ENCODE data around the gene SYVN1. TPM values are rescaled to one million over a fixed set of nuclear protein-coding genes. Genes with fewer than 3 reads are reported as not detected.
A peak's percentile ranks its signal among the peaks of the same experiment; 100 is the strongest.

Gene SYVN1
- total RNA-seq, 4 donors from 2014 or later, result 28.8 to 103 (median 69.7) TPM

DNA sequence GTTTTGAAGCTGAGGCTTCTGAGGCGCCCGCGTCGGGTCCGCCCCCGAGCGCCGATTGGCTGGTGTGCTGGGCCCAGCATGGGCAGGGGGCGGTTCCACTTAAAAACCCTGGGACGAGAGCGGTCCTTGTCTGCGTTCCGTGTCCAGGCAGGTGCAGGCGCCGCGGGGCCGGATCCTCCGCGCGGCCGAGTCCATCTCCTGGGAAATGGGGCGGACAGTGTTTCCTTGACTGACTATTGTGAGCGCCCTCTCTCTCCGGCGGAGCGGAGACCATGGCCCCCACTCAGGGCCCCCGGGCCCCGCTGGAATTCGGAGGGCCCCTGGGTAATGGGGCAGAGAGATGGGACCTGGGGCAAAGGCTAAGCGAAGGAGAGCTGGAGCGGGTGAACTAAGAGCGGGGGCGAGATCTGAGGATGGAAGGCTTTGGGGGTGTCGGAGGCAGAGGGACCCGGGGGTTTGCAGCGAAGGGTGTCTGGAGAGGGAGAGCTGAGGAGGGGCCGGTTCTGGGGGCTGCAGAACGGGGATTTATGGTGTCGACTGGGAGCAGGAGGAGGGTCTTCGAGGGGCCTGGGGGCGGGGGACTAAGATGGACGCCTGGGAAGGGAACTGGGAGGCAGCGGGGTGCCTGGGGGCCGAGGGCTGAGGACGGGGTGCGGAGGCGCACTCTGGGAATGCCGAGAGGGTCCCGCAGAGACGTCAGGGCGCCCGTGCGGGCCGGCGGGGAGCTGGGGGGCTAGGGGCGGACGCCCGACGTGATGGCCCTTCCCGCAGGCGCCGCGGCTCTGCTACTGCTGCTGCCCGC is 22.4 kb downstream of the SYVN1 start, which contains the start of gene TM7SF2:
Gene TM7SF2, plus strand, starts transcription at position 129 of the 802 bp plus-strand sequence. Its CDS starts 144 bp downstream, at position 273.
- peak; percentile 45 to 94 for TF ChIP-seq POLR2A (IDR thresholded peaks at IDR 0.05)
- TF ChIP-seq, protein P1, sequence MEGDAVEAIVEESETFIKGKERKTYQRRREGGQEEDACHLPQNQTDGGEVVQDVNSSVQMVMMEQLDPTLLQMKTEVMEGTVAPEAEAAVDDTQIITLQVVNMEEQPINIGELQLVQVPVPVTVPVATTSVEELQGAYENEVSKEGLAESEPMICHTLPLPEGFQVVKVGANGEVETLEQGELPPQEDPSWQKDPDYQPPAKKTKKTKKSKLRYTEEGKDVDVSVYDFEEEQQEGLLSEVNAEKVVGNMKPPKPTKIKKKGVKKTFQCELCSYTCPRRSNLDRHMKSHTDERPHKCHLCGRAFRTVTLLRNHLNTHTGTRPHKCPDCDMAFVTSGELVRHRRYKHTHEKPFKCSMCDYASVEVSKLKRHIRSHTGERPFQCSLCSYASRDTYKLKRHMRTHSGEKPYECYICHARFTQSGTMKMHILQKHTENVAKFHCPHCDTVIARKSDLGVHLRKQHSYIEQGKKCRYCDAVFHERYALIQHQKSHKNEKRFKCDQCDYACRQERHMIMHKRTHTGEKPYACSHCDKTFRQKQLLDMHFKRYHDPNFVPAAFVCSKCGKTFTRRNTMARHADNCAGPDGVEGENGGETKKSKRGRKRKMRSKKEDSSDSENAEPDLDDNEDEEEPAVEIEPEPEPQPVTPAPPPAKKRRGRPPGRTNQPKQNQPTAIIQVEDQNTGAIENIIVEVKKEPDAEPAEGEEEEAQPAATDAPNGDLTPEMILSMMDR (IDR thresholded peaks at IDR 0.05), result no peak
- Histone ChIP-seq H3K4me3 (replicated peaks in 1 of 3) (peak within 1 kb of the TSS in 2 of 3 donors; percentile 24 to 45), H3K4me1 (peaks cover 37 to 43% of the 10 kb centered on the region in 2 donors), H3K27ac (peak within 1 kb of the TSS; percentile 39 to 74 (median 62)), H3K36me3 (peaks cover 14 to 22% of the 10 kb centered on the region in 2 donors), H3K9me3 (no peaks in the 10 kb centered on the region), H3K27me3 (no peaks in the 10 kb centered on the region)
- WGBS, 2 donors, result 1 to 2% methylated on average over 13 to 17 of the region's 64 CpGs
- DNase-seq, result peak; percentile 99
- intact Hi-C loops (cut with DNase I), result loop anchor here (5.0 to 10.0 kb wide), 3 partner anchors 70 to 197 kb away; partner anchors contain the start of genes ARL2, ATG2A and CAPN1

DNA sequence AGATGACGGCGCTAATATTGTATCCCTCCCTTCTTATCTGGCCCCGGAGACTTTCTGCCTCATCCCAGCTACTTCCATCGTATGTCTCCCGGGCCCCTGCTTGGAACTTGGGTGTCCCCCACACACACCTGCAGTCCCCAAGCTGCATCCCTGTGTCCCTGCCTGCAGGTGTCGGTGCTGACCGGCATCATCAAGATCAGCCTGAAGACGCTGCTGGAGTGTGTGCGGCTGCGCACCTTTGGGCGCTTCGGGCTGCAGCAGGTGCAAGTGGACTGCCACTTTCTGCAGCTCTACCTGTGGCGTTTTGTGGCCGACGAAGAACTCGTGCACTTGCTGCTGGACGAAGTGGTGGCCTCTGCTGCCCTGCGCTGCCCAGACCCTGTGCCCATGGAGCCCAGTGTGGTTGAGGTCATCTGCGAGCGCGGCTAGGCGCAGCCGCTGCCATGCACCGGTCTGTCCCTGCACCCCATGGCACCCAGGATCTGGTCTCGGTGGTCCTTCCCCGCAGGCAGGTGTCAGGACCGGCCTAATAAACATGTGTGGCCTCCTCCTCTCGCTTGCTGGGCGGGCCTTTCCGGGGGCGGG is 23.1 kb downstream of the SYVN1 start:
- TF ChIP-seq POLR2A (IDR thresholded peaks at IDR 0.05), result no peak
- TF ChIP-seq, protein P1 (IDR thresholded peaks at IDR 0.05), result no peak
- H3K4me3 ChIP-seq (replicated peaks in 1 of 3), result no peak overlapping the region
- no peak overlapping the region for H3K27ac ChIP-seq
- no peaks in the 10 kb centered on the region for H3K9me3 ChIP-seq
- no peaks in the 10 kb centered on the region for H3K27me3 ChIP-seq
- peaks cover 14 to 22% of the 10 kb centered on the region in 2 donors for H3K36me3 ChIP-seq
- intact Hi-C loops (cut with DNase I), result loop anchor here (5.0 to 10.0 kb wide), 3 partner anchors 71 to 196 kb away; partner anchors contain the start of genes ARL2, ATG2A and CAPN1
- WGBS, 2 donors, result 74 to 86% methylated on average over 10 to 22 of the region's 31 CpGs
- DNase-seq, result no peak
- H3K4me1 ChIP-seq, result peaks cover 31 to 37% of the 10 kb centered on the region in 2 donors

DNA sequence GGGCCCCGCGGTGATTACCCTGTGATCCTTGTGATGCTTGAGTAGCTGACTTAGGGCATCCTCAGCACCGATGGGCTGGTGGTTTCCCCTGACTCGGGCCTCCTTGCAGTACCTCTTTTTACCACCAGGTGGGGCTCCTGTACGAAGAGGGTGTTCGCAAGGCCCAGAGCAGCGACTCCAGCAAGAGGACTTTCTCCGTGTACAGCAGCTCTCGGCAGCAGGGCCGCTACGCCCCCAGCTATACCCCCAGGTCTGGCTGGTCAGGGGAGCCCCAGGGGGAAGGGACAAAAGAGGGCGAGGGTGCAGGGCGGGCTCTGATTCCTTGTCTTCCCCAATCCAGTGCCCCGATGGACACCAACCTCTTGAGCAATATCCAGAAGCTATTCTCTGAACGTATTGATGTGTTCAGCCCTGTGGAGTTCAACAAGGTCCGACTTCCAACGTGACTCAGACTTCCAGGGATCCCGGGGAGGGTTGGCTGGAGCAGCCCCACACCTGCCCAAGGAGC is 23.9 kb downstream of the SYVN1 start:
- intact Hi-C loops (cut with DNase I), result loop anchor here (5.0 to 10.0 kb wide), 3 partner anchors 72 to 196 kb away; partner anchors contain the start of genes ARL2, ATG2A and CAPN1
- Histone ChIP-seq H3K4me1 (peaks cover 24 to 29% of the 10 kb centered on the region in 2 donors), H3K4me3 (replicated peaks in 1 of 3) (no peak overlapping the region), H3K36me3 (peaks cover 14 to 26% of the 10 kb centered on the region in 2 donors), H3K27ac (no peak overlapping the region), H3K9me3 (no peaks in the 10 kb centered on the region), H3K27me3 (no peaks in the 10 kb centered on the region)
- WGBS, 2 donors, result 13 to 21% methylated on average over 9 to 18 of the region's 18 CpGs
- peak; percentile 83 to 88 for DNase-seq
- TF ChIP-seq POLR2A (IDR thresholded peaks at IDR 0.05), result no peak
- TF ChIP-seq, protein P1 (IDR thresholded peaks at IDR 0.05), result peak; percentile 90 to 99 (median 96)

DNA sequence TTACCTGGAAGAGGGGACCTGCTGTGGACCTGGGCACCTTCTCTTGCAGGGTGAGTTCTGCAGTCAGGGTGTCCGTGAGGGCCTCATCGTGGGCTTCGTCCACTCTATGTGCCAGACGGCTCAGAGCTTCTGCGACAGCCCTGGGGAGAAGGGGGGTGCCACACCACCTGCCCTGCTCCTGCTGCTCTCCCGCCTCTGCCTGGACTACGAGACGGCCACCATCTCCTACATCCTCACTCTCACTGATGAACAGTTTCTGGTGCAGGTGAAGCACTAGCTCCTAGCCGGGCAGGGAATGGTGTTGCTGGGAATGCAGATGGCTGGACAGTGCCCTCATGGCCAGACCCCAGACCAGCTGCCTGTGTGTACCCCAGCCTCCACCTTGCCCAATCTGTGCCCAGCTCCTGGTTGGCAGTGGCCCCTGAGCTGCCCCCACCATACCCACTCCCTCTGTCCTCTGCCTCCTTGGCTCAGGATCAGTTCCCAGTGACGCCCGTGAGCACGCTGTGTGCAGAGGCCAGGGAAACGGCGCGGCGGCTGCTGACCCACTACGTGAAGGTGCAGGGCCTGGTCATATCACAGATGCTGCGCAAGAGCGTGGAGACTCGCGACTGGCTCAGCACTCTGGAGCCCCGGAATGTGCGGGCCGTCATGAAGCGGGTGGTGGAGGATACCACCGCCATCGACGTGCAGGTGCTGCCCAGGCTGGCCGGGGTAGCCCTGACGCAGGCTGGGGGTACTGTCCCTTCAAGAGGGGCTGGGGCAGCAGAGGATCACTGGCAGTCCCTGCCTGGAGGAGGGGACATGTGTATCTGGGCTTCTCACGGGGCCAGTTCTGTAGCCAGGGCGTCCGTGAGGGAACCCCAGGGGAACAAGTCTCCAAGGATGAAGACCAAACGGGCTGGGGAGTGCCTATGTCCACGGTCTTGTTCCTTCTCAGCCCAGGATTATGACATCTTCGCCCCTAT is 24.8 kb downstream of the SYVN1 start:
- no peak for DNase-seq
- WGBS, 2 donors, result 89 to 90% methylated on average over 18 to 22 of the region's 36 CpGs
- intact Hi-C loops (cut with DNase I), result loop anchor here (5.0 to 10.0 kb wide), 3 partner anchors 73 to 195 kb away; partner anchors contain the start of genes ARL2, ATG2A and CAPN1
- Histone ChIP-seq H3K4me1 (peaks cover 24 to 35% of the 10 kb centered on the region in 2 donors), H3K4me3 (replicated peaks in 1 of 3) (no peak overlapping the region), H3K27ac (no peak overlapping the region), H3K27me3 (no peaks in the 10 kb centered on the region), H3K9me3 (no peaks in the 10 kb centered on the region), H3K36me3 (peaks cover 14 to 26% of the 10 kb centered on the region in 2 donors)
- no peak for TF ChIP-seq POLR2A (IDR thresholded peaks at IDR 0.05)
- TF ChIP-seq, protein P1 (IDR thresholded peaks at IDR 0.05), result no peak

Data from thyroid gland (tissue), 4 donors.